GM18511 (cell line): ENCODE results near the gene DNAJB2.
"Not testable (repeated sequence)": the region's sequence is repeated elsewhere in the genome, so short reads cannot be mapped to it uniquely, and the experiment has no call there.

Source experiments
- ATAC-seq: cut with Tn5 transposase; IDR thresholded peaks from one replicate; pipeline ENCODE4 v1.9.1; 2021; ENCODE audit warnings: mild to moderate bottlenecking, moderate library complexity; ENCODE audit not compliant: unreplicated experiment

Gene DNAJB2

GRCh38 chr2:219298759-219299371 is 19.7 kb downstream of the DNAJB2 start:
- ATAC-seq = peak; percentile 53

DNA sequence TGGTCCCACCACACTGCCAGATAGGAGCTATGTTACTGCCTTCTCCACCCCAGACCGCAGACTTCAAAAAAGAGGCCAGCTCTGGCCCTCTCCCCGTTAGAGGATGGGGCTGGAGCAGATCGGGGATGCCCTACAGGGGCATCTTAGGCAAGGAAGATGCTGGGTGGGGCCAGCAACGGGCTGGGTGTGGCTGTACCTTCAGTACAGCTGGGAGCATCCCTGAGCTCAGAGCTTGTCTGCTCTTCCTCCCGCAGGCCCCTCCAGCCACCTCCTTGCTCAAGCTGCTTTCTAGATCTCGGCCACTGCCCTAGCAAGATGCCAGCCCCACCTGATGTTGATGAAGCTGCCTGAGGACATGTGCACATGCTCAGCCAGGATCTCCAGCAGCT is 20.2 kb downstream of the DNAJB2 start:
- no peak for ATAC-seq

- ATAC-seq = no peak
These were observed 20.9 kb downstream of the DNAJB2 start for GRCh38 chr2:219300022-219300421.

- ATAC-seq = no peak
These were observed 23.3 kb downstream of the DNAJB2 start for GRCh38 chr2:219302412-219302968.

DNA sequence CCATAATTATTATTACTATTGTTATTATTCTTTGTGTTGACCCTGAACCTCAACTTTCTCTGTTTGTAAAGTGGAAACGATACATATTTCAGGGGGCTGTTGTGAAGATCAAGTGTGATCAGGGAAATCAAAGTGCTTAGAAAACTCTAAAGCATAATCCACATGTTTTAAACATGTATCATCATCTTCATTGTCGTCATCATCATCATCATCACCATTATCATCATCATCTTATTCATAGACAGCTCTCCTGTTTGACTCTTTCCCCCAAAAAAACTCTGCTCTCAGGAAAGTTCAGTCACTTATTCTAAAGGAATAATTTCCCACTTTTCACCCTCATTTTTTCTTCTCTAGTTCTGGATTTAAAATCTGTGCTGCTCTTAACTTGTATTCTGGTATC is 25.1 kb downstream of the DNAJB2 start:
- no peak for ATAC-seq

DNA sequence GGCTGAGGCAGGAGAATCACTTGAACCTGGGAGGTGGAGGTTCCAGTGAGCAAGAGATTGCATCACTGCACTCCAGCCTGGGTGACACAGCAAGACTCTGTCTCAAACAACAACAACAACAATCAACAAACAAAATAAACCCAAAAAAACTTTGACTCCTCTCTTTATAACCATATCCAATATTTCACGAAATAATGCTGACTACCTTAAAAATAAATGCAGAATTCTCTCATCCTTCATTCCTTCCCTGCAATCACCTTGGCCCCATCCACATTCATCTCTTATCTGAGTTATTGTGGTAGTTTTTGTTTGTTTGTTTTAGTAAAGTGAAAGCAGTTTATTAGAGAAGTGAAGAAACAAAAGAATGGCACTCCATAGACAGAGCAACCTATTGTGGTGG is 26.9 kb downstream of the DNAJB2 start:
- ATAC-seq = no peak

- ATAC-seq = peak; percentile 54
These were observed 29.3 kb downstream of the DNAJB2 start for GRCh38 chr2:219308142-219309101.

- ATAC-seq = no peak
These were observed 30.1 kb downstream of the DNAJB2 start, which contains the start of gene PTPRN for GRCh38 chr2:219309278-219309677. TSS of gene PTPRN (minus strand) at chr2:219309401. CDS start at chr2:219309332, 69 bp downstream.

GRCh38 chr2:219312683-219313263 is 33.6 kb downstream of the DNAJB2 start:
- not testable (repeated sequence) for ATAC-seq

DNA sequence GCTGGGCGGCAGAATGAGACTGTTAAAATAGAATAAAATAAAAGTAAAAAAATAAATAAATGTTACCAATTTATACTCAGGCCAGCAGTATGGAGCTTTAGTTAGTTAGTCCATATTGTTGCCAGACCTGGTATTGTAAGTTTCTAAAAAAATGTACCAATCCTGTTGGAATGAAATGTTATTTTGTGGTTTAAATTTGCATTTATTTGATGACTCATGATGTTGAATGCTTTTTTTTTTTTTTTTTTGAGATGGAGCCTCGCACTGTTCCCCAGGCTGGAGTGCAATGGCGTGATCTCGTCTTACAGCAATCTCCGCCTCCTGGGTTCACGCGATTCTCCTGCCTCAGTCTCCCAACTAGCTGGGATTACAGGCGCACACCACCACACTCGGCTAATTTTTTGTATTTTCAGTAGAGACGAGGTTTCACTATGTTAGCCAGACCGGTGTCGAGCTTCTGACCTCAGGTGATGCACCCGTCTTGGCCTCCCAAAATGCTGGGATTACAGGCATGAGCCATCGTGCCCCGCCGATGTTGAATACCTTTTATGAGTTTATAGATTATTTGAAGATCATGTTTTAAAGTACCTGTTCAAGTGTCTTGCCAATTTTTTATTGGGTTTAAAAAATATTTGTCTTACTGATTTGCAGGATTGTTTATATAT is 35.8 kb downstream of the DNAJB2 start:
- ATAC-seq = no peak

GRCh38 chr2:219323434-219323833 is 44.3 kb downstream of the DNAJB2 start:
- ATAC-seq = no peak

GRCh38 chr2:219325136-219325535 is 46.0 kb downstream of the DNAJB2 start:
- no peak for ATAC-seq

DNA sequence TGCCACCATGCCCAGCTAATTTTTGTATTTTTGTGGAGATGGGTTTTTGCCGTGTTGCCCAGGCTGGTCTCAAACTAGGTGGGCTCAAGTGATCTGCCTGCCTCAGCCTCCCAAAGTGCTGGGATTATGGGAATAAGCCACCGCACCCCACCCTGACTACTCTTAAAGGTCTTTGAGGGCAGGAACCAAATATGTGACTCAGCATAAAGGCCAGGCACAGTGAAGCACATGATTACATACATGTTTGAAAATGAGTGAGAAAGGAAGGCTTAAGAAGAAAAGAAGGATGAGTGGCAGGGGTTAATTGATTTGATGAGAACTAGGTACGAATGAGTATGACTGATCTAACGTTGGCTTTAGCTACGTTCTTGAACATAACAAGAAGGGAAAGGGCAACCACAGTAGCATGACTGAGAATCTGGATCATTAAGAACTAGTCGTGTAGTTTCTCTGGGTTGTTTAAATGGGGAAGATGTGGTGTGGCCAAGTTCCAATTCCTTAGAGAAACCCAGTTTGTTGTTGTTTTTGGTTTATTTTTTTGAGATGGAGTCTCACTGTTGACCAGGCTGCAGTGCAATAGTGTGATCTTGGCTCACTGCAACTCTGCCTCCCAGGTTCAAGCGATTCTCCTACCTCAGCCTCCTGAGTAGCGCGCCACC is 46.6 kb downstream of the DNAJB2 start:
- ATAC-seq = no peak

DNA sequence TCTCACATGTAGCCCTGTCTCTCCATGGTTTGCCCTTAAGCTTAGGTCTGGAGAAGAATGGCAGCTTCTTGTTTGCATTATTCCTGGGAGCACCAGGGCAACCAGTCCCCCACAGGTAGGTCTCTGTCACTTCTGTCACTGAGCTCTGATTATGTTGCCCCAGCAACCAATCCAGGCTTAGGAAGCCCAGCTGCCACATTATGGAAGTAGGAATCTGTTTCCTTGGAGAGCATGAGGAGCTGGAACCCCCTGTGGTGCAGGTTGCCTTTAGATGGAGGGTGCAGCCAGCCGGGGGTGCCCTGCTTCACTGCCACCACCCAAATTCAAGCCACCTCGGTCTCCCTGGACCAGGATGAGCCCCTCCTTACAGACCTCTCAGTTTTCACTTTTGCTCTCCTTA is 48.6 kb downstream of the DNAJB2 start:
- ATAC-seq = no peak

GRCh38 chr2:219331560-219332213 is 52.5 kb downstream of the DNAJB2 start:
- ATAC-seq = no peak

- no peak for ATAC-seq
These were observed 53.4 kb downstream of the DNAJB2 start, which contains the start of gene RESP18 for GRCh38 chr2:219332542-219332941. TSS of gene RESP18 (minus strand) at chr2:219332744.

- ATAC-seq = no peak
These were observed 54.9 kb downstream of the DNAJB2 start for GRCh38 chr2:219334076-219334475.

- no peak for ATAC-seq
These were observed 56.2 kb downstream of the DNAJB2 start for GRCh38 chr2:219335373-219335786.
